GM21529 (cell line): ENCODE results near the gene EIF2AK3.
A peak's percentile ranks its signal among the peaks of the same experiment; 100 is the strongest.
"Not testable (repeated sequence)": the region's sequence is repeated elsewhere in the genome, so short reads cannot be mapped to it uniquely, and the experiment has no call there.

Experiments
- ATAC-seq: cut with Tn5 transposase; IDR thresholded peaks from one replicate; pipeline ENCODE4 v1.9.1; 2021; ENCODE audit not compliant: unreplicated experiment

EIF2AK3 gene

DNA sequence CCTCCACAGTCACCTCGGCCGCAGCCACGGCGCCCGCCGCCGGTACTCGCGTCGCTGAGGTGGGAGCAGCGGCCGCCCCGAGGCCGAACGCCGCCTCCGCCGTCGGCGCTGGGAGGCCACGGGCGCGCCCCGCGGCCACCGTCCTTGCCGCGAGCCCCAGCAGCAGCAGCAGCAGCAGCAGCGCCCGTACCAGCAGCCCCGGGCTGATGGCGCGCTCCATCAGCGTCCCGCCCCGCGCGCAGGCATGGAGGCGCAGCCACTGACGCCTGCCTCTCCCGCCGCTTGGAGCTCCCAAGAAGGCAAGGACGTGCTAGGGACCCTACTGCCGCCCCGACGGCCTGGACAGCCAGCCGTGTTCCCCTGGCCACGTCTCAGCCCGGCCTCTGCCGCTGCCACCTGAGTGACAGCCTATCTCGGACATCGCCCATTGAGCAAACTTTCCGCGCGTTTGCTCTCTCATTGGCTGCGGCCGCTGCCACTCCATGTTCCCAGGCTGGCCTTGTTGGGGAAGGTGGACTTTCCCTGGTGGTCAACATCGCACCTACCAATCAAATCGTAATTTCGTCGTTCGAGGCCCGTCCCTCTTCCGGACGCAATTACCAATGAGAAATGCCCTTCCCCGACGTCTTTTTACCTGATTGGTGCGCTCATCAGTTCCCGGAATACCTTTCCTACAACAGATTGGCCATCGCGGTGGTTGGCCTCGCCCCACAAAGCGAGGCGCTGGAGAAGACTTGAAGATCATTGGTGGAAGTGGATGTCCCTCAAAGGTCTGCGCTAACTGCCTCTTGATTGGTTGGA is at the start of gene EIF2AK3:
Gene EIF2AK3, minus strand, starts transcription at position 410 of the 801 bp plus-strand sequence. Its CDS starts 190 bp downstream, at position 220.
- ATAC-seq, result peak; percentile 86

DNA sequence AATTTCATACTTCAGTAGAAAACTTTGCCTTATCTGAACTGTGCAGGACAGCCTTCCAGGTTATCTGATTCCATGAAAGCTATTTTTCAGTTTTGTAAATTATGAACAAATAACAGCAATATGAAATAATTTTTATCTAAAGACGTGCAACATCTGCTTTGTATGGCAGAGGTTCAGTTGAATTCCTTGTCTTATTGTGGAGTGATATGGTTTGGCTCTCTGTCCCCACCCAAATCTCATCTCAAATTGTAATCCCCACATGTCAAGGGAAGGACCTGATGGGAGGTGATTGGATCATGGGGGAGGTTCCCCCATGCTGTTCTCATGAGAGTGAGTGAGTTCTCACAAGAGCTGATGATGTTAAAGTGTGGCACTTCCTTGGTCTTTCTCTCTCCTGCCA is 46.1 kb upstream of the EIF2AK3 start:
- no peak for ATAC-seq

GRCh38 chr2:88671786-88672427 is 44.6 kb upstream of the EIF2AK3 start:
- ATAC-seq, result peak; percentile 49

DNA sequence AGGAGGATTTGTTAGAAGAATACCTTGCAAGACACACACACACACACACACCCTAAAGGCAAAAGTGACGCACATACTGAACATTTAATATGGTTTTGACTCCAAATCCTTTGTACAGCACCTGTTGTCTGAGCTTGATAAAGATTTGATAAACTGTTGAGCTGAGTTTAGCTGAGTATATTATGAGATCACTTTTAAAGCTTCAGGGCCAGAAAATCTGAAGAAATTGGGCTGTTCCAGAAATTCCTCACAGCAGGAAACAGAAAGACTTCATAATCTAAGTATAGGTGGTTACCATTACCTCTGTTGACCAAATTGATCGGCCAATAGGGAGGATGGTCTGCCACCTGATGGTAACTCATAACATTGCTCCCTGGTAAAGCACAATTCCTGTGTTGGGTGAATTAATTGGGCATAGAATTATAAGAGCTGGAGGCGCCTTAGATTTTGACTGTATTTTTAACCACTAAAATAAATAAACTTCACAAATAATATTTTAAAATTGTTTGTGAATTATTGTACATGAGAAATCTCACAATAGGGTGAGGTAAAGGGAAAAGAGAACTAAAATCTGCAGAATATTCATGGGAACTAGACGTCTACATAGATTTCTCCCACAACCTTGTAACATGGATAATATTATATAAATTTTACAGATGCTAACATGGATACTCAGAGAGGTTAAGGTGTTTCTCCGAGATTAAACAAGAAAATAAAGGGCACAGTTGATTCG is 42.4 kb upstream of the EIF2AK3 start:
- peak; percentile 86 for ATAC-seq

DNA sequence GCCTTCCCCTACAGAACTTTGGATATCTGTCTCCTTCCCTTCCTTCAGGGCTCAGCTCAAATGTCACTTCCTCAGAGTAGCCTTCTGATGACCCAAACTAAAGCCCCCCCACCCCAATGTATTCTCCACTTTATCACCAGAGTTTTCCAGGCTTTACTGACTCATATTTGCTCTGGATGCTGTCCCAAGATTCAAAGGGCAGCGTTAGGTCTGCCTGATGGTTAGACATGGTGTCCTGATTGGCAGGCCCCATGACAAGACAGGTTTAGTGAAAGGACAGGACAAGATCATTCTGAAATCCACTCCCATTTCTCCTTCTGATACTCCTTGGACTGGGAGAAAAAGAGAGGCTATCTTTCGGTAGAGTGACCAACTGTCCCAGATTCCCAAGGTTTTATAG is 41.6 kb upstream of the EIF2AK3 start:
- no peak for ATAC-seq

GRCh38 chr2:88667219-88667618 is 40.0 kb upstream of the EIF2AK3 start:
- no peak for ATAC-seq

DNA sequence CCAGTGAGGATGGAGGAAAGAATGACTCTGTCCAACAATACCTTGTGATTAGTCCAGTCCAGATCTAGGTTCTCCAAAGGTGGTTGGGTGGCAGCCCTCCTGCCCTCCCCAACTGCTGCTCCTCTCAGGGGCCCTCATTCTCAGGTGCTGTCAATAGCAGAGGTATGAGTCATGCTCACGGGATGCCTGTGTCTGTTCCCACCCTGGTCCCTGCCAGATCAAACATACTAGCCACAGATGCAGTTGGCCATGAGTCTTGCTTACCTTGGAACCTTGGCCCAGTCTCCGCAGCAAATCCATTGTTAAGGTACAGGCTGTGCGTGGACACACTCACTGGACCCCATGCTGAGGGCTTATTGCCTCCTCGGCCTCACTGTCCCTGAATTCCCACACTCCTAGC is 39.3 kb upstream of the EIF2AK3 start:
- ATAC-seq, result no peak

DNA sequence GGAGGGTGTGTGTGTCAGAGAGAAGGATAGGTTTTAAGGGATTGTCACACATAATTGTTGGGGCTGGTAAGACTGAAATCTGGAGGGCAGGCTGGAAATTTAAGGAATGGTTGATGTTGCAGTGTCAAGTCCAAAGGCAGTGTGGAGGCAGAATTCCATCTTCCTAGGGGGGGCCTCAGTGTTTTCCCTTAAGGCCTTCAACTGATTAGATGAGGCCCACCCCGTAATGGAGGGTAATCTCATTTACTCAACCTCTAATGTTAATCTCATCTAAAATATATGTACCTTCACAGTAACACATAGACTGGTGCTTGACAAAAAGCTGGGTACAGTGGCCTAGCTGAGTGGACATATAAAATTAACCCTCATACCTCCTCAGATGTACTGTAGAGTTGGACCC is 33.4 kb upstream of the EIF2AK3 start:
- ATAC-seq, result no peak

GRCh38 chr2:88659538-88659915 is 32.3 kb upstream of the EIF2AK3 start:
- ATAC-seq, result no peak

GRCh38 chr2:88658881-88659537 is 31.7 kb upstream of the EIF2AK3 start:
- ATAC-seq, result no peak

DNA sequence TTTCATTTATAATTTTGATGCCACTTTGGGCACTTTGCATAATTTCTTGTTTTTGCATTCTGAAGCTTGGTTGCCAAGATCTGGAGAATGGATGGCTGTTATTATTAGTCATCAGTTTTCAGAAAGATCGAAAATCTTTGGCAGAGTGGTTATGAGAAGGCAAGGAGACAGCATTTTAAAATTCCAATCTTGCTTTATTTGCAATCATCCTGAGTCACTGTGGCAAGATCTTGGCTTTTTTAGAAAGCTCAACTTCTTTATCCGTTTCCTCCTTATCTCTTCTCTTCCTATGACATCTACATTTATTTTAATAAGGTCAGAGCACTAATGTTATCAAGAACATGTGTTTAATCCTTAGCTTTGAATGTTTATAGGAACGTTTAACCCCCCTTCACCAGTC is 31.1 kb upstream of the EIF2AK3 start:
- ATAC-seq, result no peak

DNA sequence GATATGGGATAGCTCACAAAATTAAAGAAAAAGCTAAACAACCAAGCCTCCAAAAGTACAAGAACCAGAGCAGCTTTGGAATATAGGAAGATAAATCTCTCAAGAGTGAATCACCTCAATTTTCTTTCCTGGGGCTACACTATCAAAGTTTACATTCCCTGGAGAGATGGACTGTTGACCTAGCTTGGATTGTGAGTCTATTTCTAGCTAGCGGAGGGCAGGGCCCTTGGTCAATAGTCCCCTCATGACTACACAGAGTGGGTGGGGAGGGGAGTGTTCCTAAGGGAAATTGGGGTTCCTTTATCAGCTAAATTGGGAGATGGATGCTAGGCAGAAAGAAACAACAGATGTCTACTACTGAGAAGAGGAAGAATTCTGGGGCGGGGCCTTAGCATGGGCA is 29.9 kb upstream of the EIF2AK3 start:
- no peak for ATAC-seq

DNA sequence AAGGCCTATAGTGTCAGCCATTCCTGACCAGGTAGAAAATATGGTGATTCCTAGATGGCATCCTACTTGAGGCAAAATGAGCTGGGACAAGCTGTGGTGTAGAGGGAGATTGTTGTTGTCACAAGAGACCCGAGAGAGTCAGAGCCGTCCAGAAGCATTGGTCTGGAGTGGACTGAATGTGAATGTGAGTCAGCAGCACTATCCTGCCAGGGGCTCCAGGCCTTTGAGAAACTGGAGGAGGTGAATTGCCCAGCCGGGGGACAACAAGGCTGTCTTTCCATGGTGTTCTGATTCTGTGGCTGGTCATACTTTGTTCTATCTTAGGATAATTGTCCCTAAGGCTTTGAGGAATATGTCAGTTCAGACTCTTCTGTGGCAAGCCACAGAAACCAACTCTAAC is 29.4 kb upstream of the EIF2AK3 start:
- no peak for ATAC-seq

GRCh38 chr2:88654714-88655113 is 27.4 kb upstream of the EIF2AK3 start:
- no peak for ATAC-seq

DNA sequence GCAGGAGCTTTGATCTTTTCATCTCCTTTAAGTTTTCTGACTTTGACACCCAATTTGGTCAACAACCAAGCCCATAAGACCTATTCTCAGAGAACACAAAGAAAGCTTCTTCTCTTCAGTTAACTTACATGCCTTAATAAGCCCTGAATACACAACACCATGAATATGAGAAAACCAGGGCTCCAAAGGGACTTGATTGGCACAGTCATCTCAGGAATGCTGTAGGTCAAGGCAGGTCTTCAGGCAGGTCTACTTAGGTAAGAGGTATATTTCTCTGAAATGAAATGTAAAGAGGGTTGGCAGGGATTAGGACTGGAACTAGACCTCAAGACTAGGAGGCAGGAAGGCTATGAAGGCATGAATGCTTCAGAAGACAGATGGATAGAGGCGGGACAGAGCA is 24.4 kb upstream of the EIF2AK3 start:
- ATAC-seq, result no peak

DNA sequence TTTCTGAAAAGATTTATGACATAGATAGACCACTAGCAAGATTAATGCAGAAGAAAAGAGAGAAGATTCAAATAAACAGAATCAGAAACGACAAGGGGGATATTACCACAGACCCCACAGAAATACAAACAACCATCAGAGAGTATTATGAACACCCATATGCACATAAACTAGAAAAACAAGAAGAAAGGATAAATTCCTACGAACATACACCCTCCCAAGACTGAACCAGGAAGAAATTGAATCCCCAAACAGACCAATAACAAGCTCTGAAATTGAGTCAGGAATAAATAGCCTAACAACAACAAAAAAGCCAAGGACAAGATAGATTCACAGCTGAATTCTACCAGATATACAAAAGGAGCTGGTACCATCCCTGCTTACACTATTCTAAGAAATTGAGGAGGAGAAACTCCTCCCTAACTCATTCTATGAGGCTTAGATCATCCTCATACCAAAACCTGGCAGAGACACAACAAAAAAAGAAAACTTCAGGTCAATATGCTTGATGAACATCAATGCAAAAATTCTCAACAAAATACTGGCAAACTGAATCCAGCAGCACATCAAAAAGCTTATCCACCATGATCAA is 18.1 kb upstream of the EIF2AK3 start:
- not testable (repeated sequence) for ATAC-seq

DNA sequence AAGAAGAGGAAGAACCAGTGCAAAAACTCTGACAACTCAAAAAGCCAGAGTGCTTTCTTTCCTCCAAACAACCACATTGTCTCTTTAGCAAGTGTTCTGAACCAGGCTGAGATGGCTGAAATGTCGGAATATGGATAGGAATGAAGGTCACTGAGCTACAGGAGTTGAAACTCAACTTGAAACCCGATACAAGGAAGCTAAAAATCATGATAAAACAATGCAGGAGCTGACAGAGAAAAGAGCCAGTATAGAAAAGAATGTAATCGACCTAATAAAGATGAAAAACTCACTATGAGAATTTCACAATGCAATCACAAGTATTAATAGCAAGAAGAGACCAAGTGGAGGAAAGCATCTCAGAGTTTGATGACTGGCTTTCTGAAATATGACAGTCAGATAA is 15.0 kb upstream of the EIF2AK3 start:
- no peak for ATAC-seq

- ATAC-seq, result no peak
These were observed 14.1 kb upstream of the EIF2AK3 start for GRCh38 chr2:88641330-88641729.

GRCh38 chr2:88639865-88640264 is 12.6 kb upstream of the EIF2AK3 start:
- no peak for ATAC-seq

DNA sequence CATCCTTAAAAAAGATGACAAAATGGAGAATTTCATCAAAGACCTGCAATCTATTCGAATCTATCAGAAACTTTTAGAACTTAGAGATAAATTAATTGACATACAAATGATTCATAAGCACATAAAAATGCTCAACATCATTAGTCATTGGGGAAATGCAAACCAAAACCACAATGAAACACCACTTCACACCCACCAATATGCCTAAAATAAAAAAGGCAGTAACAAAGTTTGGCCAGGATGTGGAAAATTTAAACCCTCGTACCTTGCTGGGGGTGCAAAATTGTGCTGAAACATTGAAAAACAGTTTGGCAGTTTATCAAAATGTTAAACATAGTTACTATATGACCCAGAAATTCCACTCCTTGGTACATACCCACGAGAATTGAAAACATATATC is 11.5 kb upstream of the EIF2AK3 start:
- ATAC-seq, result no peak

DNA sequence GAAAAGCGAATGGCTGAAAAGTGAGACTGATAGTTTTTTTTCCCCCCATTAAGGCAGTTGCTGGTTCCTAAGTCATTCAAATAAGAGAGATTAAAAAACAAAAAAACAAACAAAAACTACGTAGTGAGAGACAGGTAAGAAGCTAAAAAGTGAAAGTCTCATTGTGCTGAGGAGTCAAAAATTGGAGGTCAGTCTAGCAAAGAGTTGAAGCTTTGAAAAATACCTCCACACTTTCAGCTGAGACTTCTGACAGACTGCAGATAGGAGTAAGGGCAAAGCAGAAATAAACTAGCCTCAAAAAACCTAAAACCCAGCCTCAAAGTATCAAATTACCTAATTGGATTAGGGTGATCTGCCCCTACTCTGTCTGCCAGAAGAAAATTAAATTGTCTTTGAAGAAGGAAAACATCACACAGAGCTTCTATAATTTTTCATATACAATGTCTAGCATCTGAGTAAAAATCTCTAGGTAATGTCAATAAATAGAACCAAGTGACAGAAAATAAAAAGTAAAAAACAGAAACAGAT is 10.9 kb upstream of the EIF2AK3 start:
- no peak for ATAC-seq
